GM12801 (cell line): ENCODE results near the gene XYLT1.

Source experiments
- TF ChIP-seq, protein P1 (sequence below): IDR thresholded peaks from one replicate; pipeline ENCODE4 v1.5.1; 2011; ENCODE audit warnings: control low read depth; ENCODE audit not compliant: insufficient read length; ENCODE audit errors: extremely low read depth

XYLT1 gene

DNA sequence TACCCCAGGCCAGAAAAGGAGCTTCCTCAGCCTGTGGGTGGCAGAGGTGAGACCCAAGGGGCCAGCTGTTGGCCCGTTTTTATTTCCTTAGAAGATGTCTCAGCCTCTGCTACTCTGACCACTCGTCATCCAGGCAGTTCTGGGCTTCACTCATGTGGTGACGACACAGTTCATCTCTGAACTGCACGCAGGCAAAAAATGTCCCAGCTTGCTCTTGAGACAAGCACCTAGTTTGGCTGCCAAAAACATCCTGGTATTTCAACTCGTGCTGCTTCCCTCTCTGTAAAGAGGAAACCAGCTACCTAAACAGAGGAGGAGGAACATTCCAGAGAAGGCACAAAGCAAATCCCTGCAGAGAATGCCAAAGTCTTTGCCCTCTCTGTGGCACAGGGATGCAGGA lies 125.7 kb downstream of the XYLT1 start:
- TF ChIP-seq, protein P1, sequence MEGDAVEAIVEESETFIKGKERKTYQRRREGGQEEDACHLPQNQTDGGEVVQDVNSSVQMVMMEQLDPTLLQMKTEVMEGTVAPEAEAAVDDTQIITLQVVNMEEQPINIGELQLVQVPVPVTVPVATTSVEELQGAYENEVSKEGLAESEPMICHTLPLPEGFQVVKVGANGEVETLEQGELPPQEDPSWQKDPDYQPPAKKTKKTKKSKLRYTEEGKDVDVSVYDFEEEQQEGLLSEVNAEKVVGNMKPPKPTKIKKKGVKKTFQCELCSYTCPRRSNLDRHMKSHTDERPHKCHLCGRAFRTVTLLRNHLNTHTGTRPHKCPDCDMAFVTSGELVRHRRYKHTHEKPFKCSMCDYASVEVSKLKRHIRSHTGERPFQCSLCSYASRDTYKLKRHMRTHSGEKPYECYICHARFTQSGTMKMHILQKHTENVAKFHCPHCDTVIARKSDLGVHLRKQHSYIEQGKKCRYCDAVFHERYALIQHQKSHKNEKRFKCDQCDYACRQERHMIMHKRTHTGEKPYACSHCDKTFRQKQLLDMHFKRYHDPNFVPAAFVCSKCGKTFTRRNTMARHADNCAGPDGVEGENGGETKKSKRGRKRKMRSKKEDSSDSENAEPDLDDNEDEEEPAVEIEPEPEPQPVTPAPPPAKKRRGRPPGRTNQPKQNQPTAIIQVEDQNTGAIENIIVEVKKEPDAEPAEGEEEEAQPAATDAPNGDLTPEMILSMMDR = no peak

GRCh38 chr16:17343728-17344127 lies 127.0 kb downstream of the XYLT1 start:
- TF ChIP-seq, protein P1 = no peak

DNA sequence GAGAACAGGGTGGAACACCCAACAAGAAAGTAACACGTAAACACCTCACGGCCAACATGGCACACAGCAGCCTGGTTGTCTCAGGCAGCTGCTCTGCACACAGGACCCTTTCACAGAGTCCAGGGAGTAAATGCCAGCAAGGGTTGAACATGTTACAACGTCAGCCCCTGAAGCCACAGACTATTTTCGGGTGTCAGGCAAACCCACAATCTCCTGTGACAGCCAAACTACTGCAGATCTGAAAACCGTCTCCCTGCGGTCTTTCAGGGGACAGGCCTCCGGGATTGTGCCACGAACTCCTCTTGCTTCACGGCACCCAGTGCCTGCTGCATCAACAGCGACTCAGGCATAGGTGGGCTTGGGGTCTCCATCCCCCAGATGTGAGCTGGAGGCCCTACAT lies 127.7 kb downstream of the XYLT1 start:
- TF ChIP-seq, protein P1 = no peak

DNA sequence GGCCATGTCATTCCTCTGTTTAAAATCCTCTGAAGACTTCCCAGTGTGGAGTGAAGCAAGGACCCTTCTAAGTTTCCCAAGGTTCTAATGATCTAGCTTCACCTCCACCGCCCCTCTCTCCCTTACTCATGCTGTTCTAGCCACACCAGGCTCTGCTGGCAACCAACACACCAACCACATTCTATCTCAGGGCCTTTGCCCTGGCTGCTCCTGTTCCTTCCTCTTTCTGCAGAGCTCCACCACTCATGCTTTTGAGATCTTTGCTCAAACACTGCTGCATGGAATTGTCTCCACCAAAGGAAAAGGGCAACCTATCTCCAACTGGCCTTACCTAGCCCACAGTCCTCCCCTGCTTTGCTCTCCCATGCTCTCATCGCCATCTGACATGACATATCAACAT lies 128.7 kb downstream of the XYLT1 start:
- TF ChIP-seq, protein P1 = no peak

DNA sequence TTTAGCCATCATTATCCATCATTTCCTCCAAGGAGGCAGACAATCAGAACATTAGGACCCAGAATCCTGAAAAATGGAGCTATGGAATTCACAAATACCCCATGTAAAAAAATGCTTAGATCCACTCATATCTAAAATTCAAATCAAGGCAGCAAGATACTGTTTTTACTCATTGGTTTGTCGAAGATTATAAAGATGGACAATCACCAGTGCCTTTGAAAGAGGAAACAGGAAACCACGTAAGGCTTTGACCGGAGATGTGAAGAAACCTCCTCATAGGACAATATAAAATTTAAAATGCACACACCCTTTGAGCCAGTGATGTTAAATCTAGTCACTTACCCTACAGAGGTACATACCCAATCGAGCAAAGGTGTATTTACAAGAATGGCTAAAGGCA lies 130.0 kb downstream of the XYLT1 start:
- TF ChIP-seq, protein P1 = no peak

- TF ChIP-seq, protein P1 = no peak
These were observed 130.8 kb downstream of the XYLT1 start for GRCh38 chr16:17339764-17340541.

DNA sequence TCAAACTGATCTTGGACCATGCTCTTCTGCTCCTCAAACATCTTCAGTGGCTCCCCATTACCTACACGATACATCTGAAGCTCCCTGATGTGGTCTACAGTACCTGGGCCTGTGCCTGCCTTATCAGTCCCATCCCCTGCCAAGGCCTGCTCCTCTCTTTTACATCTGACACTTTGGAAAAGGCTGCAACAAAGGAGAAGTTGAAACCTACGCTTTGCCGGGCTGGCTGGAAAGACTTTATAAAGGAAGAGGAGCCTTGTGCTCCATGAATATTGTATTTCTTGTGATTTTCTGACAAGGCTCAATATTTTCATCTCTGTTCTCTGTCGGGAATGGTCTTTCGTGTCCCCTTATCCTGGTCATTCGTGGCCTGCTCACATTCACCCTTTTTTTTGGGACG lies 132.5 kb downstream of the XYLT1 start:
- TF ChIP-seq, protein P1 = no peak

GRCh38 chr16:17336530-17336900 lies 134.2 kb downstream of the XYLT1 start:
- TF ChIP-seq, protein P1 = no peak
